HG03139 (cell line): ENCODE measurements around the gene PDCD1LG2.
"Not testable (repeated sequence)": the region's sequence is repeated elsewhere in the genome, so short reads cannot be mapped to it uniquely, and the experiment has no call there.

Source experiments
- ATAC-seq: cut with Tn5 transposase; IDR thresholded peaks from one replicate; pipeline ENCODE4 v1.9.1; 2021; ENCODE audit not compliant: unreplicated experiment

The PDCD1LG2 gene

GRCh38 chr9:5563417-5563815 is 53.1 kb downstream of the PDCD1LG2 start:
- no peak for ATAC-seq

- ATAC-seq, result no peak
Observed at GRCh38 chr9:5563886-5564285, 53.6 kb downstream of the PDCD1LG2 start.

- no peak for ATAC-seq
Observed at GRCh38 chr9:5566054-5566618, 55.8 kb downstream of the PDCD1LG2 start.

- ATAC-seq, result no peak
Observed at GRCh38 chr9:5568868-5569267, 58.5 kb downstream of the PDCD1LG2 start.

GRCh38 chr9:5569409-5569808 is 59.1 kb downstream of the PDCD1LG2 start:
- ATAC-seq, result no peak

GRCh38 chr9:5569891-5570290 is 59.6 kb downstream of the PDCD1LG2 start:
- no peak for ATAC-seq

- no peak for ATAC-seq
Observed at GRCh38 chr9:5571629-5572232, 61.4 kb downstream of the PDCD1LG2 start.

- ATAC-seq, result no peak
Observed at GRCh38 chr9:5574097-5574496, 63.8 kb downstream of the PDCD1LG2 start.

- no peak for ATAC-seq
Observed at GRCh38 chr9:5575000-5575399, 64.7 kb downstream of the PDCD1LG2 start.

GRCh38 chr9:5577225-5577624 is 66.9 kb downstream of the PDCD1LG2 start:
- ATAC-seq, result no peak

- no peak for ATAC-seq
Observed at GRCh38 chr9:5578018-5578697, 67.8 kb downstream of the PDCD1LG2 start.

GRCh38 chr9:5578698-5579085 is 68.4 kb downstream of the PDCD1LG2 start:
- ATAC-seq, result no peak

- ATAC-seq, result no peak
Observed at GRCh38 chr9:5579881-5580280, 69.5 kb downstream of the PDCD1LG2 start.

- no peak for ATAC-seq
Observed at GRCh38 chr9:5580650-5581049, 70.3 kb downstream of the PDCD1LG2 start.

- not testable (repeated sequence) for ATAC-seq
Observed at GRCh38 chr9:5581706-5582105, 71.4 kb downstream of the PDCD1LG2 start.

- peak; percentile 51 for ATAC-seq
Observed at GRCh38 chr9:5582835-5583195, 72.5 kb downstream of the PDCD1LG2 start.

- ATAC-seq, result no peak
Observed at GRCh38 chr9:5586391-5586802, 76.1 kb downstream of the PDCD1LG2 start.

- no peak for ATAC-seq
Observed at GRCh38 chr9:5587024-5587423, 76.7 kb downstream of the PDCD1LG2 start.

- no peak for ATAC-seq
Observed at GRCh38 chr9:5592231-5592630, 81.9 kb downstream of the PDCD1LG2 start.

GRCh38 chr9:5592904-5593303 is 82.6 kb downstream of the PDCD1LG2 start:
- ATAC-seq, result no peak

- ATAC-seq, result no peak
Observed at GRCh38 chr9:5593904-5594303, 83.6 kb downstream of the PDCD1LG2 start.

- ATAC-seq, result no peak
Observed at GRCh38 chr9:5596173-5596572, 85.8 kb downstream of the PDCD1LG2 start.
